HepG2 (cell line): ENCODE results near the gene BEST2. TPM values are rescaled to one million over a fixed set of nuclear protein-coding genes. Genes with fewer than 3 reads are reported as not detected.

Experiments
- GFI1 ChIP-seq: sonication (generic); formaldehyde crosslinking; IDR thresholded peaks from 2 replicates; pipeline ENCODE4 v1.5.0; 2020; ENCODE audit warnings: missing genetic modification reagents, mild to moderate bottlenecking, borderline replicate concordance
- HNRNPLL ChIP-seq: fragments of 200-400 bp; formaldehyde crosslinking; IDR thresholded peaks from 2 replicates; pipeline ENCODE4 v1.6.1; 2017; ENCODE audit warnings: mild to moderate bottlenecking, low read depth, low read length; ENCODE audit not compliant: poor library complexity, severe bottlenecking
- MEIS2 ChIP-seq: sonication (generic); formaldehyde crosslinking; IDR thresholded peaks from 2 replicates; pipeline ENCODE4 v1.9.0; 2021; ENCODE audit warnings: mild to moderate bottlenecking, missing genetic modification reagents
- MIER2 ChIP-seq: IDR thresholded peaks from 2 replicates; pipeline ENCODE4 v1.6.1; 2016; ENCODE audit warnings: missing biosample characterization, missing genetic modification reagents
- NFYB ChIP-seq: sonication (generic); formaldehyde crosslinking; IDR thresholded peaks from 2 replicates; pipeline ENCODE4 v1.4.0; 2020; ENCODE audit warnings: missing genetic modification reagents
- SRY ChIP-seq: sonication (generic); formaldehyde crosslinking; IDR thresholded peaks from 2 replicates; pipeline ENCODE4 v1.8.0; 2022; ENCODE audit warnings: mild to moderate bottlenecking, missing genetic modification reagents
- ZNF263 ChIP-seq: sonication (generic); formaldehyde crosslinking; IDR thresholded peaks from 2 replicates; pipeline ENCODE4 v1.4.0; 2020; ENCODE audit warnings: missing genetic modification reagents
- ZNF563 ChIP-seq: sonication (generic); formaldehyde crosslinking; IDR thresholded peaks from 2 replicates; pipeline ENCODE4 v1.8.0; 2022; ENCODE audit warnings: mild to moderate bottlenecking, moderate library complexity, missing genetic modification reagents
- ZNF614 ChIP-seq: IDR thresholded peaks from 2 replicates; pipeline ENCODE4 v1.6.1; 2018; ENCODE audit warnings: missing biosample characterization, missing genetic modification reagents, inconsistent platforms, borderline replicate concordance
- ZNF674 ChIP-seq: sonication (generic); formaldehyde crosslinking; IDR thresholded peaks from 2 replicates; pipeline ENCODE4 v1.5.0; 2020; ENCODE audit warnings: low read depth, mild to moderate bottlenecking, missing genetic modification reagents
- ZNF773 ChIP-seq: sonication (generic); formaldehyde crosslinking; IDR thresholded peaks from 2 replicates; pipeline ENCODE4 v1.4.0; 2020; ENCODE audit warnings: missing genetic modification reagents, borderline replicate concordance
- ZSCAN22 ChIP-seq: sonication (generic); formaldehyde crosslinking; IDR thresholded peaks from 2 replicates; pipeline ENCODE4 v1.4.0; 2020; ENCODE audit warnings: mild to moderate bottlenecking, missing genetic modification reagents
- polyA plus RNA-seq, 8 experiments: library from polyadenylated mRNA; depleted of rRNA in 3 of 8; stranded (reverse) in 7 of 8; unstranded in 1 of 8; fragments of >200 nt; fragmentation: Illumina TruSeq in 4 of 8; extraction: Trizol in 4 of 8; gene quantifications; 2 replicates each; pipeline versions ENCODE4 v1.2.1 to v1.2.3, GENCODE V29; 2011 to 2016; ENCODE audit warnings: low read depth in 4 of 8, missing spikeins in 1 of 8, mixed read lengths in 1 of 8; ENCODE audit not compliant: insufficient read depth in 1 of 8
- total RNA-seq, 5 experiments: library from RNA; depleted of rRNA; stranded (reverse); fragments of >200 nt; fragmentation: Illumina TruSeq; extraction: Trizol; gene quantifications; 2 replicates each; pipeline ENCODE4 v1.2.3, GENCODE V29; 2016; ENCODE audit warnings: low read depth in 1 of 5
- TF ChIP-seq, protein P1 (sequence below): sonication (generic); formaldehyde crosslinking; IDR thresholded peaks from 2 replicates; pipeline ENCODE4 v1.8.0; 2022; ENCODE audit warnings: missing genetic modification reagents, mild to moderate bottlenecking, borderline replicate concordance
- TF ChIP-seq, protein P2 (sequence below): sonication (generic); formaldehyde crosslinking; IDR thresholded peaks from 2 replicates; pipeline ENCODE4 v1.4.0; 2020; ENCODE audit warnings: missing genetic modification reagents, borderline replicate concordance
- TF ChIP-seq, protein P3 (sequence below): sonication (generic); formaldehyde crosslinking; IDR thresholded peaks from 2 replicates; pipeline ENCODE4 v1.9.0; 2022; ENCODE audit warnings: low read depth, missing genetic modification reagents
- TF ChIP-seq, protein P4 (sequence below): sonication (generic); formaldehyde crosslinking; IDR thresholded peaks from 2 replicates; pipeline ENCODE4 v1.5.0; 2020; ENCODE audit warnings: missing genetic modification reagents
- TF ChIP-seq, protein P5 (sequence below): IDR thresholded peaks from 2 replicates; pipeline ENCODE4 v1.6.1; 2016; ENCODE audit warnings: missing genetic modification reagents, missing compliant biosample characterization

BEST2 gene
- total and polyA plus RNA-seq, 2 of the 13 experiments (the other 11 are each of a cell fraction or from before 2014, with no cell fraction given) = not detected

DNA sequence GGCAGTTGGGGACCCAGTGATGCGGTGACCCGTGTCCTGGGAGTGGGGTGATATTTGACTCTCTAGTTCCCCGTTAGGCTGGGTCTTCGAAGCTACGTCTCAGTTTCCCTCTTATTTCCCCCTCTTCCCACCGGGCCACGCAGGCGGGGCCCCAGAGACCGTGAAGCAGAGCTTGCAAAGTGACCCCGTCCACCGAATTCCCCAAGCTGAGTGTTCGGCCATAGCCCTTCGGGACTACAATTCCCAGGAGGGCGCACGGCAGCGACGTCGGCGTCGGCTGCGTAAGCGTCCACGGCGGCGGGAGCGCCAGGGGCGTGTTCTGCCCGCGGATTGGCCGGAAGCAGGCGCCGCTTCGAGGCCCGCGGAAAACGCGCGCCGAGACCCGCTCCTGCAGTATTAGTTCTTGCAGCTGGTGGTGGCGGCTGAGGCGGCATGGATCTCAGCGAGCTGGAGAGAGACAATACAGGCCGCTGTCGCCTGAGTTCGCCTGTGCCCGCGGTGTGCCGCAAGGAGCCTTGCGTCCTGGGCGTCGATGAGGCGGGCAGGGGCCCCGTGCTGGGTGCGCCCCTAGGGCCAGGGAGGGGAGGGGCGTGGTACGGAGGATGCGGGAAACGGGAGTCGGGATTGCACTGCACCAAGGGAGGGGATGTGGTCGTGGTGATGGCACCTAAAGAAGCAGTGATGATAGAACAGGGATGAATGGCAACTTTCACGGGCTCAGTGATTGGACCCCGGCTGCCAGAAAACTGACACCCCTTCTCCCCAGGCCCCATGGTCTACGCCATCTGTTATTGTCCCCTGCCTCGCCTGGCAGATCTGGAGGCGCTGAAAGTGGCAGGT lies 54.9 kb downstream of the BEST2 start, which contains the start of gene RNASEH2A (continued):
- TF ChIP-seq, protein P1, sequence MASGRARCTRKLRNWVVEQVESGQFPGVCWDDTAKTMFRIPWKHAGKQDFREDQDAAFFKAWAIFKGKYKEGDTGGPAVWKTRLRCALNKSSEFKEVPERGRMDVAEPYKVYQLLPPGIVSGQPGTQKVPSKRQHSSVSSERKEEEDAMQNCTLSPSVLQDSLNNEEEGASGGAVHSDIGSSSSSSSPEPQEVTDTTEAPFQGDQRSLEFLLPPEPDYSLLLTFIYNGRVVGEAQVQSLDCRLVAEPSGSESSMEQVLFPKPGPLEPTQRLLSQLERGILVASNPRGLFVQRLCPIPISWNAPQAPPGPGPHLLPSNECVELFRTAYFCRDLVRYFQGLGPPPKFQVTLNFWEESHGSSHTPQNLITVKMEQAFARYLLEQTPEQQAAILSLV = peak; percentile 84; the same call in 1 of the 2 replicates
- TF ChIP-seq HNRNPLL = peak; percentile 95
- TF ChIP-seq ZNF563 (CRISPR knock-in tag) = peak; percentile 73; the same call in 1 of the 2 replicates
- TF ChIP-seq, protein P2, sequence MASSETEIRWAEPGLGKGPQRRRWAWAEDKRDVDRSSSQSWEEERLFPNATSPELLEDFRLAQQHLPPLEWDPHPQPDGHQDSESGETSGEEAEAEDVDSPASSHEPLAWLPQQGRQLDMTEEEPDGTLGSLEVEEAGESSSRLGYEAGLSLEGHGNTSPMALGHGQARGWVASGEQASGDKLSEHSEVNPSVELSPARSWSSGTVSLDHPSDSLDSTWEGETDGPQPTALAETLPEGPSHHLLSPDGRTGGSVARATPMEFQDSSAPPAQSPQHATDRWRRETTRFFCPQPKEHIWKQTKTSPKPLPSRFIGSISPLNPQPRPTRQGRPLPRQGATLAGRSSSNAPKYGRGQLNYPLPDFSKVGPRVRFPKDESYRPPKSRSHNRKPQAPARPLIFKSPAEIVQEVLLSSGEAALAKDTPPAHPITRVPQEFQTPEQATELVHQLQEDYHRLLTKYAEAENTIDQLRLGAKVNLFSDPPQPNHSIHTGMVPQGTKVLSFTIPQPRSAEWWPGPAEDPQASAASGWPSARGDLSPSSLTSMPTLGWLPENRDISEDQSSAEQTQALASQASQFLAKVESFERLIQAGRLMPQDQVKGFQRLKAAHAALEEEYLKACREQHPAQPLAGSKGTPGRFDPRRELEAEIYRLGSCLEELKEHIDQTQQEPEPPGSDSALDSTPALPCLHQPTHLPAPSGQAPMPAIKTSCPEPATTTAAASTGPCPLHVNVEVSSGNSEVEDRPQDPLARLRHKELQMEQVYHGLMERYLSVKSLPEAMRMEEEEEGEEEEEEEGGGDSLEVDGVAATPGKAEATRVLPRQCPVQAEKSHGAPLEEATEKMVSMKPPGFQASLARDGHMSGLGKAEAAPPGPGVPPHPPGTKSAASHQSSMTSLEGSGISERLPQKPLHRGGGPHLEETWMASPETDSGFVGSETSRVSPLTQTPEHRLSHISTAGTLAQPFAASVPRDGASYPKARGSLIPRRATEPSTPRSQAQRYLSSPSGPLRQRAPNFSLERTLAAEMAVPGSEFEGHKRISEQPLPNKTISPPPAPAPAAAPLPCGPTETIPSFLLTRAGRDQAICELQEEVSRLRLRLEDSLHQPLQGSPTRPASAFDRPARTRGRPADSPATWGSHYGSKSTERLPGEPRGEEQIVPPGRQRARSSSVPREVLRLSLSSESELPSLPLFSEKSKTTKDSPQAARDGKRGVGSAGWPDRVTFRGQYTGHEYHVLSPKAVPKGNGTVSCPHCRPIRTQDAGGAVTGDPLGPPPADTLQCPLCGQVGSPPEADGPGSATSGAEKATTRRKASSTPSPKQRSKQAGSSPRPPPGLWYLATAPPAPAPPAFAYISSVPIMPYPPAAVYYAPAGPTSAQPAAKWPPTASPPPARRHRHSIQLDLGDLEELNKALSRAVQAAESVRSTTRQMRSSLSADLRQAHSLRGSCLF = peak; percentile 81; the same call in 1 of the 2 replicates
- peak; percentile 36; the same call in 1 of the 2 replicates for TF ChIP-seq ZNF263 (CRISPR knock-in tag)
- TF ChIP-seq MIER2 (CRISPR knock-in tag) = peak; percentile 70
- TF ChIP-seq, protein P3, sequence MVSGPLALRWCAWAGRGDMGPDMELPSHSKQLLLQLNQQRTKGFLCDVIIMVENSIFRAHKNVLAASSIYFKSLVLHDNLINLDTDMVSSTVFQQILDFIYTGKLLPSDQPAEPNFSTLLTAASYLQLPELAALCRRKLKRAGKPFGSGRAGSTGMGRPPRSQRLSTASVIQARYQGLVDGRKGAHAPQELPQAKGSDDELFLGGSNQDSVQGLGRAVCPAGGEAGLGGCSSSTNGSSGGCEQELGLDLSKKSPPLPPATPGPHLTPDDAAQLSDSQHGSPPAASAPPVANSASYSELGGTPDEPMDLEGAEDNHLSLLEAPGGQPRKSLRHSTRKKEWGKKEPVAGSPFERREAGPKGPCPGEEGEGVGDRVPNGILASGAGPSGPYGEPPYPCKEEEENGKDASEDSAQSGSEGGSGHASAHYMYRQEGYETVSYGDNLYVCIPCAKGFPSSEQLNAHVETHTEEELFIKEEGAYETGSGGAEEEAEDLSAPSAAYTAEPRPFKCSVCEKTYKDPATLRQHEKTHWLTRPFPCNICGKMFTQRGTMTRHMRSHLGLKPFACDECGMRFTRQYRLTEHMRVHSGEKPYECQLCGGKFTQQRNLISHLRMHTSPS (CRISPR knock-in tag) = peak; percentile 26; the same call in 1 of the 2 replicates
- peak; percentile 80 for TF ChIP-seq SRY
- peak; percentile 82; the same call in 1 of the 2 replicates for TF ChIP-seq ZNF773
- TF ChIP-seq ZNF614 (CRISPR knock-in tag) = 0 out of 2 replicates have a peak, but pooled peaks have one; percentile 47
- TF ChIP-seq ZSCAN22 (CRISPR knock-in tag) = 0 out of 2 replicates have a peak, but pooled peaks have one; percentile 53
- TF ChIP-seq, protein P4, sequence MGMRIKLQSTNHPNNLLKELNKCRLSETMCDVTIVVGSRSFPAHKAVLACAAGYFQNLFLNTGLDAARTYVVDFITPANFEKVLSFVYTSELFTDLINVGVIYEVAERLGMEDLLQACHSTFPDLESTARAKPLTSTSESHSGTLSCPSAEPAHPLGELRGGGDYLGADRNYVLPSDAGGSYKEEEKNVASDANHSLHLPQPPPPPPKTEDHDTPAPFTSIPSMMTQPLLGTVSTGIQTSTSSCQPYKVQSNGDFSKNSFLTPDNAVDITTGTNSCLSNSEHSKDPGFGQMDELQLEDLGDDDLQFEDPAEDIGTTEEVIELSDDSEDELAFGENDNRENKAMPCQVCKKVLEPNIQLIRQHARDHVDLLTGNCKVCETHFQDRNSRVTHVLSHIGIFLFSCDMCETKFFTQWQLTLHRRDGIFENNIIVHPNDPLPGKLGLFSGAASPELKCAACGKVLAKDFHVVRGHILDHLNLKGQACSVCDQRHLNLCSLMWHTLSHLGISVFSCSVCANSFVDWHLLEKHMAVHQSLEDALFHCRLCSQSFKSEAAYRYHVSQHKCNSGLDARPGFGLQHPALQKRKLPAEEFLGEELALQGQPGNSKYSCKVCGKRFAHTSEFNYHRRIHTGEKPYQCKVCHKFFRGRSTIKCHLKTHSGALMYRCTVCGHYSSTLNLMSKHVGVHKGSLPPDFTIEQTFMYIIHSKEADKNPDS (CRISPR knock-in tag) = 0 out of 2 replicates have a peak, but pooled peaks have one; percentile 31
- no peak for TF ChIP-seq ZNF674
- peak; percentile 82 for TF ChIP-seq NFYB (CRISPR knock-in tag)
- TF ChIP-seq, protein P5, sequence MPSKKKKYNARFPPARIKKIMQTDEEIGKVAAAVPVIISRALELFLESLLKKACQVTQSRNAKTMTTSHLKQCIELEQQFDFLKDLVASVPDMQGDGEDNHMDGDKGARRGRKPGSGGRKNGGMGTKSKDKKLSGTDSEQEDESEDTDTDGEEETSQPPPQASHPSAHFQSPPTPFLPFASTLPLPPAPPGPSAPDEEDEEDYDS (CRISPR knock-in tag) = peak; percentile 54
- peak; percentile 51; the same call in 1 of the 2 replicates for TF ChIP-seq GFI1 (CRISPR knock-in tag)
- peak; percentile 43; the same call in 1 of the 2 replicates for TF ChIP-seq MEIS2 (CRISPR knock-in tag)
